KMS-11 (cell line): ENCODE results near the gene KRTAP9-9.

Experiments used
- H2AFZ ChIP-seq: fragments of 200-600 bp; sonication (generic); 2 replicates; pipeline ENCODE4 v1.6.1; 2016; ENCODE audit warnings: antibody characterized with exemption, mixed run types, low read depth
- H3K27ac ChIP-seq: fragments of 200-600 bp; sonication (generic); 2 replicates; pipeline ENCODE4 v1.6.1; 2016; ENCODE audit warnings: mild to moderate bottlenecking, mixed run types
- H3K27me3 ChIP-seq: fragments of 200-600 bp; sonication (generic); 2 replicates; pipeline ENCODE4 v1.6.1; 2017; ENCODE audit warnings: mild to moderate bottlenecking, low read depth, mixed run types, moderate library complexity; ENCODE audit not compliant: insufficient read depth
- H3K36me3 ChIP-seq: fragments of 200-600 bp; sonication (generic); 2 replicates; pipeline ENCODE4 v1.6.1; 2017; ENCODE audit warnings: mild to moderate bottlenecking, mixed run types; ENCODE audit not compliant: insufficient read depth
- H3K4me1 ChIP-seq: fragments of 200-600 bp; sonication (generic); 2 replicates; pipeline ENCODE4 v1.6.1; 2016; ENCODE audit warnings: mild to moderate bottlenecking, low read depth, mixed run types; ENCODE audit not compliant: poor library complexity, severe bottlenecking
- H3K4me2 ChIP-seq: fragments of 200-600 bp; sonication (generic); 2 replicates; pipeline ENCODE4 v1.7.0; 2016; ENCODE audit warnings: mild to moderate bottlenecking, mixed run types
- H3K4me3 ChIP-seq: fragments of 200-600 bp; sonication (generic); IDR thresholded peaks from 2 replicates; pipeline ENCODE4 v1.6.1; 2017; ENCODE audit warnings: low read depth, low read length, mixed read lengths; ENCODE audit not compliant: insufficient read depth
- H3K79me2 ChIP-seq: fragments of 200-600 bp; sonication (generic); 2 replicates; pipeline ENCODE4 v1.6.1; 2016; ENCODE audit warnings: low read depth, mixed run types; ENCODE audit not compliant: insufficient read depth
- H3K9ac ChIP-seq: fragments of 200-600 bp; sonication (generic); 2 replicates; pipeline ENCODE4 v1.6.1; 2016; ENCODE audit warnings: mild to moderate bottlenecking, mixed run types
- H4K20me1 ChIP-seq: fragments of 200-600 bp; sonication (generic); 2 replicates; pipeline ENCODE4 v1.6.1; 2016; ENCODE audit warnings: mild to moderate bottlenecking, mixed run types; ENCODE audit not compliant: insufficient read depth
- TF ChIP-seq, protein P1 (sequence below): fragments of 200-600 bp; sonication (generic); conservative IDR thresholded peaks from 2 replicates; pipeline ENCODE4 v1.6.1; 2017; ENCODE audit warnings: low read depth, mild to moderate bottlenecking, antibody characterized with exemption, low read length, moderate library complexity, mixed read lengths

The KRTAP9-9 gene

DNA sequence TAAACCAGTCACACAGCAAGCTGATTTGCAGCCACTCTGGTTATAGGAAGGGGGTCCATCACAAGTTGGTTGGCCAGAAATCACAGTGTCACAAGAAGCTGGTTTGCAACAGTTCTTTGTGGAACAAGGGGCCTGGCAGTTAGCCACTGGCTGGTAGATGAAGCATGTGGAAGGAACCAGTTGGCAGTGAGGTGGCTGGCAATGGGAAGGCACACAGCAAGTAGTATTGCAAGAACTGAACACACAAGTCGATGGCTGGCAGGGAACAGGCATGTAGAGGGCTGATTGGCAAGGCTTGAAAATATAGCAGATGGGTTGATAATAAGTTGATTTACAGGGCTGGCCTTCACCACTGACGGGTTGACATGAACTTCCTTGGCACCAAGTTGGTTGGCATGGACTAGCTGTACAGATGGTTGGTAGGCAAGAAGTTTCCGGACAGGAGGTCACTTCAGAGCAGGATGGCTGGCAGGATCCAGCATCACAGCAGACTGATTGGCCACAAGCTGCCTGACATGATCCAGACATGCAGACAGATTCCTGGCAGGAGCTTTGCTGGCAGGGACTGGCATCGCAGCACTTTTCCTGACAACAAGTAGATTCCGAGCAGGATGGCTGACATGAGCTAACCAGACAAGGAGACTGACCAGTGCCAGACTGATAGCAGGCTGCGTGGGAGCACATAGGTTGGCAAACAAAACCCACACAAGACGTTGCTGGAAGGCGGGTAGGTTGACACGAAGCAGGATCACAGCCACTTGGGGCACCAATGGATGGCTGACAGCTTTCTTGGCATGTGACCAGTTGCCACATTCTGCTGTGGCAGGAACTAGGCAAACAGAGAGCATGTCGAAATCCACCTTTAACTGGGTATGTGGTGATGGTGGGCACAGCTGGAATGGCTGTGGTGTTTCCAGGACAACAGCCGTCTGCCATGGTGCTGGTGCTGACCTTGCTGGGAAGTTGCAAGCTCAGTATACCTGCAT is 47.0 kb downstream of the KRTAP9-9 start, which contains the start of gene KRTAP29-1:
KRTAP29-1 (minus strand) TSS at position 936 of the 986 bp plus-strand sequence; CDS start at position 936, 0 bp downstream.
- Histone ChIP-seq H3K9ac (no peak within 1 kb of the TSS), H3K79me2 (no peaks in the 10 kb centered on the region), H2AFZ (no peak within 1 kb of the TSS), H3K27ac (no peak within 1 kb of the TSS), H3K4me2 (no peak within 1 kb of the TSS), H3K4me1 (no peaks in the 10 kb centered on the region), H4K20me1 (no peaks in the 10 kb centered on the region), H3K27me3 (no peaks in the 10 kb centered on the region), H3K36me3 (no peaks in the 10 kb centered on the region), H3K4me3 (no peak within 1 kb of the TSS)
- TF ChIP-seq, protein P1, sequence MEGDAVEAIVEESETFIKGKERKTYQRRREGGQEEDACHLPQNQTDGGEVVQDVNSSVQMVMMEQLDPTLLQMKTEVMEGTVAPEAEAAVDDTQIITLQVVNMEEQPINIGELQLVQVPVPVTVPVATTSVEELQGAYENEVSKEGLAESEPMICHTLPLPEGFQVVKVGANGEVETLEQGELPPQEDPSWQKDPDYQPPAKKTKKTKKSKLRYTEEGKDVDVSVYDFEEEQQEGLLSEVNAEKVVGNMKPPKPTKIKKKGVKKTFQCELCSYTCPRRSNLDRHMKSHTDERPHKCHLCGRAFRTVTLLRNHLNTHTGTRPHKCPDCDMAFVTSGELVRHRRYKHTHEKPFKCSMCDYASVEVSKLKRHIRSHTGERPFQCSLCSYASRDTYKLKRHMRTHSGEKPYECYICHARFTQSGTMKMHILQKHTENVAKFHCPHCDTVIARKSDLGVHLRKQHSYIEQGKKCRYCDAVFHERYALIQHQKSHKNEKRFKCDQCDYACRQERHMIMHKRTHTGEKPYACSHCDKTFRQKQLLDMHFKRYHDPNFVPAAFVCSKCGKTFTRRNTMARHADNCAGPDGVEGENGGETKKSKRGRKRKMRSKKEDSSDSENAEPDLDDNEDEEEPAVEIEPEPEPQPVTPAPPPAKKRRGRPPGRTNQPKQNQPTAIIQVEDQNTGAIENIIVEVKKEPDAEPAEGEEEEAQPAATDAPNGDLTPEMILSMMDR = no peak

- Histone ChIP-seq H3K27me3 (no peaks in the 10 kb centered on the region), H3K4me3 (no peak overlapping the region), H3K4me1 (no peaks in the 10 kb centered on the region), H3K9ac (no peak overlapping the region), H3K36me3 (no peaks in the 10 kb centered on the region), H4K20me1 (no peaks in the 10 kb centered on the region), H3K4me2 (no peak overlapping the region), H2AFZ (no peak overlapping the region), H3K79me2 (no peaks in the 10 kb centered on the region), H3K27ac (no peak overlapping the region)
- TF ChIP-seq, protein P1 = no peak
These were observed 47.8 kb downstream of the KRTAP9-9 start for GRCh38 chr17:41302981-41303380.

GRCh38 chr17:41304091-41304490 is 48.9 kb downstream of the KRTAP9-9 start:
- Histone ChIP-seq H3K4me2 (no peak overlapping the region), H4K20me1 (no peaks in the 10 kb centered on the region), H3K36me3 (no peaks in the 10 kb centered on the region), H2AFZ (no peak overlapping the region), H3K27me3 (no peaks in the 10 kb centered on the region), H3K27ac (no peak overlapping the region), H3K4me1 (peaks cover 10% of the 10 kb centered on the region), H3K79me2 (no peaks in the 10 kb centered on the region), H3K4me3 (no peak overlapping the region), H3K9ac (no peak overlapping the region)
- TF ChIP-seq, protein P1 = no peak
